KMS-11 (cell line): ENCODE measurements around the gene CSRP1.

Experiments
- H2AFZ ChIP-seq: fragments of 200-600 bp; sonication (generic); 2 replicates; pipeline ENCODE4 v1.6.1; 2016; ENCODE audit warnings: antibody characterized with exemption, mixed run types, low read depth
- H3K27ac ChIP-seq: fragments of 200-600 bp; sonication (generic); 2 replicates; pipeline ENCODE4 v1.6.1; 2016; ENCODE audit warnings: mild to moderate bottlenecking, mixed run types
- H3K27me3 ChIP-seq: fragments of 200-600 bp; sonication (generic); 2 replicates; pipeline ENCODE4 v1.6.1; 2017; ENCODE audit warnings: mild to moderate bottlenecking, low read depth, mixed run types, moderate library complexity; ENCODE audit not compliant: insufficient read depth
- H3K36me3 ChIP-seq: fragments of 200-600 bp; sonication (generic); 2 replicates; pipeline ENCODE4 v1.6.1; 2017; ENCODE audit warnings: mild to moderate bottlenecking, mixed run types; ENCODE audit not compliant: insufficient read depth
- H3K4me1 ChIP-seq: fragments of 200-600 bp; sonication (generic); 2 replicates; pipeline ENCODE4 v1.6.1; 2016; ENCODE audit warnings: mild to moderate bottlenecking, low read depth, mixed run types; ENCODE audit not compliant: poor library complexity, severe bottlenecking
- H3K4me2 ChIP-seq: fragments of 200-600 bp; sonication (generic); 2 replicates; pipeline ENCODE4 v1.7.0; 2016; ENCODE audit warnings: mild to moderate bottlenecking, mixed run types
- H3K4me3 ChIP-seq: fragments of 200-600 bp; sonication (generic); IDR thresholded peaks from 2 replicates; pipeline ENCODE4 v1.6.1; 2017; ENCODE audit warnings: low read depth, low read length, mixed read lengths; ENCODE audit not compliant: insufficient read depth
- H3K79me2 ChIP-seq: fragments of 200-600 bp; sonication (generic); 2 replicates; pipeline ENCODE4 v1.6.1; 2016; ENCODE audit warnings: low read depth, mixed run types; ENCODE audit not compliant: insufficient read depth
- H3K9ac ChIP-seq: fragments of 200-600 bp; sonication (generic); 2 replicates; pipeline ENCODE4 v1.6.1; 2016; ENCODE audit warnings: mild to moderate bottlenecking, mixed run types
- H4K20me1 ChIP-seq: fragments of 200-600 bp; sonication (generic); 2 replicates; pipeline ENCODE4 v1.6.1; 2016; ENCODE audit warnings: mild to moderate bottlenecking, mixed run types; ENCODE audit not compliant: insufficient read depth
- TF ChIP-seq, protein P1 (sequence below): fragments of 200-600 bp; sonication (generic); conservative IDR thresholded peaks from 2 replicates; pipeline ENCODE4 v1.6.1; 2017; ENCODE audit warnings: low read depth, mild to moderate bottlenecking, antibody characterized with exemption, low read length, moderate library complexity, mixed read lengths

CSRP1 gene

DNA sequence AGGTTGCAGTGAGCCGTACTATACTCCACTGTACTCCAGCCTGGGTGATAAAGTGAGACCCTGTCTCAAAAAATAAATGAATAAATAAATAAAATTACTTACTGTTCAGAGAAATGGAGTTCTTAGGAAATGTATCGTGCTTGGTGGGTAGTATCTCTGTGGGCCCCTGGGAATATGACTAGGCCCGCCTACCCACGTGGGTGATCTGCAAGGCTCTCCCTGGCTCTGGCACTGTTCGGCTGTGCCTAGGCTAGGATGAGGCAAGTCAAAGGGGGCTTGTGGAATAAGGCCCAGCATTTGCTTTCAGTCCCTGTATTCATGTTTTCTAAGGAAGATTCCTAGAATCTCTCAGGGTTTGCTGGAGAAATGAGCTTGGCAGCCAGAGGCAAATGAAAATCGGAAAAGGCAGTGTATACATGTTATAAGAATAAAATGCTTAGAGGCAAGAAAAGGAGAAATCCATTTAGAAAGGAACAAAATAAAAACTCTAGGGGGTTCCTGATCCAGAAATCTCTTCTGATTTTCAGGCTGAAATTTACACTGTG is 4.5 kb upstream of the CSRP1 start:
- H3K4me3 ChIP-seq: no peak overlapping the region
- no peaks in the 10 kb centered on the region for H4K20me1 ChIP-seq
- no peaks in the 10 kb centered on the region for H3K27me3 ChIP-seq
- no peak overlapping the region for H3K9ac ChIP-seq
- H3K79me2 ChIP-seq: no peaks in the 10 kb centered on the region
- TF ChIP-seq, protein P1, sequence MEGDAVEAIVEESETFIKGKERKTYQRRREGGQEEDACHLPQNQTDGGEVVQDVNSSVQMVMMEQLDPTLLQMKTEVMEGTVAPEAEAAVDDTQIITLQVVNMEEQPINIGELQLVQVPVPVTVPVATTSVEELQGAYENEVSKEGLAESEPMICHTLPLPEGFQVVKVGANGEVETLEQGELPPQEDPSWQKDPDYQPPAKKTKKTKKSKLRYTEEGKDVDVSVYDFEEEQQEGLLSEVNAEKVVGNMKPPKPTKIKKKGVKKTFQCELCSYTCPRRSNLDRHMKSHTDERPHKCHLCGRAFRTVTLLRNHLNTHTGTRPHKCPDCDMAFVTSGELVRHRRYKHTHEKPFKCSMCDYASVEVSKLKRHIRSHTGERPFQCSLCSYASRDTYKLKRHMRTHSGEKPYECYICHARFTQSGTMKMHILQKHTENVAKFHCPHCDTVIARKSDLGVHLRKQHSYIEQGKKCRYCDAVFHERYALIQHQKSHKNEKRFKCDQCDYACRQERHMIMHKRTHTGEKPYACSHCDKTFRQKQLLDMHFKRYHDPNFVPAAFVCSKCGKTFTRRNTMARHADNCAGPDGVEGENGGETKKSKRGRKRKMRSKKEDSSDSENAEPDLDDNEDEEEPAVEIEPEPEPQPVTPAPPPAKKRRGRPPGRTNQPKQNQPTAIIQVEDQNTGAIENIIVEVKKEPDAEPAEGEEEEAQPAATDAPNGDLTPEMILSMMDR: no peak
- H3K4me1 ChIP-seq: peaks cover 41% of the 10 kb centered on the region
- no peak overlapping the region for H2AFZ ChIP-seq
- H3K27ac ChIP-seq: no peak overlapping the region
- 0 out of 2 replicates have a peak overlapping the region, but pooled peaks have one; percentile 2 for H3K4me2 ChIP-seq
- H3K36me3 ChIP-seq: no peaks in the 10 kb centered on the region

DNA sequence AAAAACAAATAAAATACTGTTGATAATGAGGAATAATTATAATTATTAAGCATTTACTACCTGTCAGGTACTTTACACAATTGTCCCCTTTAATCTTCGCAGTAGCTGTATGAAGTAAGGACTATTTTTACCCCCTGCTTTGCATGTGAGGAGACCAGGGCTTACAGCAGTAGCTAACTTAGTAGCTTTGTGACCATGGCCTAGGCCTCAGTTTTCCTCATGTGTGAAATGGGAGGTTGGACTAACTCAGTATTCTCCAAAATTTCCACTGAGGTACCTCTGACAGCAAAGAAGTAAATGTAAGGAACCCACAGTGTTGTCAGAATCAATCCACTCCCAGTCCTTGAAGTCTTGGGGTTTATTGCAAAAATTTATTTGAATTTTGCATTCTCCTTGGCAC is 3.8 kb upstream of the CSRP1 start:
- Histone ChIP-seq H3K27me3 (no peaks in the 10 kb centered on the region), H3K9ac (no peak overlapping the region), H4K20me1 (no peaks in the 10 kb centered on the region), H2AFZ (no peak overlapping the region), H3K4me2 (no peak overlapping the region), H3K79me2 (no peaks in the 10 kb centered on the region), H3K36me3 (no peaks in the 10 kb centered on the region), H3K4me3 (no peak overlapping the region), H3K4me1 (peaks cover 47% of the 10 kb centered on the region), H3K27ac (no peak overlapping the region)
- TF ChIP-seq, protein P1: no peak

GRCh38 chr1:201509601-201510374 is 2.9 kb upstream of the CSRP1 start:
- TF ChIP-seq, protein P1: no peak
- H3K79me2 ChIP-seq: no peaks in the 10 kb centered on the region; the same call in 1 of the 2 replicates
- H3K27me3 ChIP-seq: no peaks in the 10 kb centered on the region
- H3K36me3 ChIP-seq: no peaks in the 10 kb centered on the region
- H3K4me1 ChIP-seq: peaks cover 54% of the 10 kb centered on the region
- H2AFZ ChIP-seq: no peak overlapping the region
- no peak overlapping the region for H3K27ac ChIP-seq
- H4K20me1 ChIP-seq: no peaks in the 10 kb centered on the region
- H3K4me2 ChIP-seq: no peak overlapping the region
- H3K9ac ChIP-seq: no peak overlapping the region
- no peak overlapping the region for H3K4me3 ChIP-seq

GRCh38 chr1:201508809-201509208 is 1.9 kb upstream of the CSRP1 start:
- no peak overlapping the region for H3K4me3 ChIP-seq
- H3K27me3 ChIP-seq: no peaks in the 10 kb centered on the region
- H4K20me1 ChIP-seq: no peaks in the 10 kb centered on the region
- no peak overlapping the region for H3K27ac ChIP-seq
- H3K36me3 ChIP-seq: no peaks in the 10 kb centered on the region
- no peaks in the 10 kb centered on the region; the same call in 1 of the 2 replicates for H3K79me2 ChIP-seq
- TF ChIP-seq, protein P1: no peak
- H3K9ac ChIP-seq: no peak overlapping the region
- H2AFZ ChIP-seq: no peak overlapping the region
- peak overlapping the region; percentile 88; the same call in 1 of the 2 replicates for H3K4me2 ChIP-seq
- peaks cover 61% of the 10 kb centered on the region for H3K4me1 ChIP-seq
